Epithelial cell of proximal tubule (primary cell): ENCODE measurements around the gene FBXO5. TPM values are rescaled to one million over a fixed set of nuclear protein-coding genes. Genes with fewer than 3 reads are reported as not detected.
"Not testable (repeated sequence)": the region's sequence is repeated elsewhere in the genome, so short reads cannot be mapped to it uniquely, and the experiment has no call there.

Experiments
- DNase-seq: peaks from one replicate; pipeline ENCODE4 v3.0.0-alpha.2; 2011; ENCODE audit warnings: low read depth
- H3K4me3 ChIP-seq: 2 replicates; pipeline ENCODE4 v1.5.1; 2011; ENCODE audit warnings: low read depth, mild to moderate bottlenecking, low read length
- total RNA-seq: library from RNA; depleted of rRNA; stranded (reverse); fragments of >200 nt; gene quantifications from 2 replicates; pipeline ENCODE4 v1.2.3, GENCODE V29; 2015
- TF ChIP-seq, protein P1 (sequence below): conservative IDR thresholded peaks from 2 replicates; pipeline ENCODE4 v1.5.1; 2012; ENCODE audit warnings: low read depth, mild to moderate bottlenecking, low read length

The FBXO5 gene
- total RNA-seq, 1 donor from 2014 or later: 30.8 TPM

DNA sequence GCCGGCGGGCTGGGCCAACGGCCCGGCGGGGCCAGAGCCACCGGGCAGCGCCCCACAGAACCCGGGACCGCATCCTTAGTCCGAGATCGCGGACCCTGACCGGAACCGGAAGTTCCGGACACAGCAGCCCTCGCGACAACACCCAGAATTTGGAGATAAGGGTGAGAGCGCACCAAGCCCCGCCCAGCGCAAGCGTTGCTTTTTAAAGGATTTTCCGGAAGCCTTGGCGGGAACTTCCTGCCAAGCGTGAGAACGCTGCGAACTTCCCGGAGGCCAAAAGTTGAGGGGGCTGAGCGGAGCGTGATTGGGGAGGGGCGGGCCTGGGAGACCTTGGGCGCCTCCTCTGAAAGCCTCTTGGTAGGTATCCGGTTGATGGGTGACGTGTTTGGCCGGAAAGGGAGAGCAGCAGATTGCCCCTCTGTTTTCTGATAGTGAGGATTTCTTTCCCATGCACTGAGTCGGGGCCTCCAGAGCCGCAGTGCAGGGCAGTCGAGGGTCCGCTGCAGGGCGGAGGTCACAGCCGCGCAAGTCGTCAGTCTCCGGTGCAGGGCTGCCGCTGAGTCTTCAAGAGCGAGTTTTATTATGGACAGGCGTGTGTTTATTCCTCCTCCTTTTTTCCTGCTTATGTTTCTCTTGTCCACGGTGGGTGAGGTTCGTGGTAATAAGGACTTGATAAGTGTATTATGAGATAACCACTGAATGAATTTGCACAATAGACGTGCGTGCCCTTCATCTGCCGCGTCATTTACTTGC lies 19.9 kb upstream of the FBXO5 start, which contains the start of gene MTRF1L:
Gene MTRF1L, minus strand, starts transcription at position 97 of the 753 bp plus-strand sequence. Its CDS starts 24 bp downstream, at position 73.
- peak within 1 kb of the TSS; percentile 81 for H3K4me3 ChIP-seq
- DNase-seq: peak; percentile 66
- TF ChIP-seq, protein P1, sequence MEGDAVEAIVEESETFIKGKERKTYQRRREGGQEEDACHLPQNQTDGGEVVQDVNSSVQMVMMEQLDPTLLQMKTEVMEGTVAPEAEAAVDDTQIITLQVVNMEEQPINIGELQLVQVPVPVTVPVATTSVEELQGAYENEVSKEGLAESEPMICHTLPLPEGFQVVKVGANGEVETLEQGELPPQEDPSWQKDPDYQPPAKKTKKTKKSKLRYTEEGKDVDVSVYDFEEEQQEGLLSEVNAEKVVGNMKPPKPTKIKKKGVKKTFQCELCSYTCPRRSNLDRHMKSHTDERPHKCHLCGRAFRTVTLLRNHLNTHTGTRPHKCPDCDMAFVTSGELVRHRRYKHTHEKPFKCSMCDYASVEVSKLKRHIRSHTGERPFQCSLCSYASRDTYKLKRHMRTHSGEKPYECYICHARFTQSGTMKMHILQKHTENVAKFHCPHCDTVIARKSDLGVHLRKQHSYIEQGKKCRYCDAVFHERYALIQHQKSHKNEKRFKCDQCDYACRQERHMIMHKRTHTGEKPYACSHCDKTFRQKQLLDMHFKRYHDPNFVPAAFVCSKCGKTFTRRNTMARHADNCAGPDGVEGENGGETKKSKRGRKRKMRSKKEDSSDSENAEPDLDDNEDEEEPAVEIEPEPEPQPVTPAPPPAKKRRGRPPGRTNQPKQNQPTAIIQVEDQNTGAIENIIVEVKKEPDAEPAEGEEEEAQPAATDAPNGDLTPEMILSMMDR: no peak

DNA sequence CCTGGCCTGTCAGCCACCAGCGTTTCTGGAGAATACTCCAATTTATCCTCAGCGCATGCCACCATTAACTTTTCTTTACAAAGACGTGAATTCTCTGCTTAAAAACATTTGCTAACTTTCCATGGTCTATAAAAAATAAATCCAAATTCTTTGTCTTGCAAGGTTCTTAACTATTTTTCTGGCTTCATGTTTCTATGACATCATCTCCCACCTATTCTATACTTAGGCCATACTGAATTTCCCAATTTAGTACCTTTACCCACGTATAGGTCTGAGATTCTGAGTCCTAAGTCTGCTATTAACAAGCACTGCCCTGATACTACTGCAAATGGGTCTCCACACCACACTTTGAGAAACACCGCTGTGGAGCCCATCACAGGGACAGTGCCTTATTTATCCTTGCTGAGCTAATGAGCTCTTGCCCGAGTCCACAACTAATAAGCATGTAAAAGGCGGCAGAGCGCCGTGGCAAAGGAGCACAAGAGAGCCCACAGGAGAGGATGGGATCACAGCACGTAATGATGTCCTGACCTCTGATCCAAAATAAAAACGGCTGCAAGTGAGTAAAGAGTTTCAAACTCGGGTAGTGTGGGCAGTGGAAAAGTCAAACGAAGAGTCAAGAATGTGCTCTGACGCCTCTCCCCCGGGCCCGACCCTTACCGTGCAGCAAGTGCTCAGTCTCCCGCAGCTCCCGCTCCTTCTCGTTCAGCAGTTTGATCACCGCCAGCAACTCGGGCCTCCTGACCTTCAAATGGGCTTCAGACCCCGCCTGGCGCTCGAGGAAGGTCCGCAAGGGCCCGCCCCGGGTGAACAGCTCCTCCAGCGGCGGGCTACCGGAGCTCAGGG lies 19.1 kb upstream of the FBXO5 start:
- peak overlapping the region; percentile 81 for H3K4me3 ChIP-seq
- TF ChIP-seq, protein P1: no peak
- no peak for DNase-seq

DNA sequence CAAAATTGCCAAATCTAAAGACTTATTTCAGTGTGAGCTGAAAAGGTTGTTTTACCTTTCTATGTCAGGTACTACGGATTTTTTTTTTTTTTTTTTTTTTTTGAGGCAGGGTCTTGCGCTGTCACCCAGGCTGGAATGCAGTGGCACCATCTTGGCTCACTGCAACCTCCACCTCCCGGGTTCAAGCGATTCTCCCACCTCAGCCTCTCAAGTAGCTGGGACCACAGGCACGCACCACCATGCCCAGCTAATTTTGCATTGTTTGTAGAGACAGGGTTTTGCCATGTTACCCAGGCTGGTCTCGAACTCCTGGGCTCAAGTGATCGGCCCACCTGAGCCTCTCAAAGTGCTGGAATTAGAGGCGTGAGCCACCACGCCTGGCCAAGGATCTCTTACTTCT lies 17.9 kb upstream of the FBXO5 start:
- not testable (repeated sequence) for DNase-seq
- peak overlapping the region; percentile 81 for H3K4me3 ChIP-seq

DNA sequence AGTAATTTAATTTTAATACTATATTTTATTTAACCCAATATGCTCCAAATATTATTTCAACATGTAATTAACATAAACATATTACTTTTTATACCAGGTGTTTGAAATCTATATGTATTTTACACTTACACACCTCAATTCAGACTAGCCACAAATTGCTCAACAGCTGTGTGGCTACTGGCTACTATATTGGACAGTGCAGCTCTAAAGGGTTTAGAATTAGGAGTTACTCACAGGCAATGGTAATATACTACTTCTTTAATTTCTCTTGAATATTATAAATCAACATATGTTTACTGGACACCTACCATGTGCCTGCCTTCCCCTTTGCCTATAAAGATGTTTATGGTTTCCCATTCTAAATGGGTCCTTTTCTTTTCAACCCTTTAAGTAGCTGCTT lies 17.4 kb upstream of the FBXO5 start:
- peak overlapping the region; percentile 81 for H3K4me3 ChIP-seq
- DNase-seq: no peak
- TF ChIP-seq, protein P1: no peak

DNA sequence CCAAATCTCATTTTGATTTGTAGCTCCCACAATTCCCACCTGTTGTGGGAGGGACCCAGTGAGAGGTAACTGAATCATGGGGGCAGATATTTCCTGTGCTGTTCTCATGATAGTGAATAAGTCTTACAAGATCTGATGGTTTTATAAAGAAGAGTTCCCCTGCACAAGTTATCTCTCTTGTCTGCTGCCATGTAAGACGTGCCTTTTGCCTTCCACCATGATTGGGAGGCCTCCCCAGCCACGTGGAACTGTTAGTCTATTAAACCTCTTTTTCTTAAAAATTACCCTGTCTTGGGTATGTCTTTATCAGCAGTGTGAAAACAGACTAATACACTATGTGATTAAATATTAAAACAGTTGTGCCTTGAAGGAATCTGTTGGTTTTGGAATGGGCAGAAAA lies 16.7 kb upstream of the FBXO5 start:
- H3K4me3 ChIP-seq, DNase-seq: not testable (repeated sequence)

DNA sequence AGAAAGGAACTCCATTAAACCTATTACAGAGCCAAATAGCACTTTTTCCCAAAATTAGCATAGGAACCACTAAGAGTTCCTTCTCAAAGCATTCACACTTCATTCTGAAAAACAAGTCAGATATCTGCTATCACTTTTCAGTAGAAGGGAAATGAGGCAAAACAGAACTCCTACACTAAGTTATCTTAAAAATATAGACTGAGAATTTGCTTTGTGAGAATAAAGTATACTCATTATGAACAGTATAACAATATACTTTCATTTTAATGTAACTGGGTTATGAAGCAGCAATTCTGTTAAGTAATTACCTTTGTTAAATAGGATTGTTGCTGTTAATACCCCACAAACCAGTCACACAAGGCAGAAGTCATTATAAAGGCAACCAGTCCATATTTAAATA lies 11.0 kb upstream of the FBXO5 start:
- TF ChIP-seq, protein P1: no peak
- no peak overlapping the region for H3K4me3 ChIP-seq
- no peak for DNase-seq

DNA sequence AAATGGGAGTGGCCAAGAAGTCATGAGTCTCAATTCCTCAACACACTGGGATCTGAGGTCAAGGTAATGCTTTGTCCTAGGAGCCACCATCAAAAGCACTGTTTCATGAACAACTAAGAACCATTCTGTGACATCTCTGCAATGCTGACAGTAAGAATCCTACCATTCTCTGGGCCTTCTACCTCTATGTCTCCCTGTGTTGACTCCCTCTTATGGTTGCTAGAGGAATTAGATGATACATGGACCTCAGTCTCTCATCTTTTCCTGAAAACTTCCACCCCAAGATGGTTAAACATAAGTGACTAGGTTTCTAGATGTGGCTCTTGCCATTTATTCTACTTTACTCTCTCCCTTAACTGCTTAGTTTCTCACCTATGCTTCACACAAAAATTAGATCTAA lies 10.6 kb upstream of the FBXO5 start:
- no peak overlapping the region for H3K4me3 ChIP-seq
- DNase-seq: no peak
- TF ChIP-seq, protein P1: peak; percentile 38
